Measurements from ENCODE around the gene SET. TPM values are rescaled to one million over a fixed set of nuclear protein-coding genes. Genes with fewer than 3 reads are reported as not detected.

Gene SET
- total and polyA plus RNA-seq, 2 of the 8 experiments (the other 6 are each of a cell fraction or from before 2014, with no cell fraction given), result 466 to 1,345 TPM

DNA sequence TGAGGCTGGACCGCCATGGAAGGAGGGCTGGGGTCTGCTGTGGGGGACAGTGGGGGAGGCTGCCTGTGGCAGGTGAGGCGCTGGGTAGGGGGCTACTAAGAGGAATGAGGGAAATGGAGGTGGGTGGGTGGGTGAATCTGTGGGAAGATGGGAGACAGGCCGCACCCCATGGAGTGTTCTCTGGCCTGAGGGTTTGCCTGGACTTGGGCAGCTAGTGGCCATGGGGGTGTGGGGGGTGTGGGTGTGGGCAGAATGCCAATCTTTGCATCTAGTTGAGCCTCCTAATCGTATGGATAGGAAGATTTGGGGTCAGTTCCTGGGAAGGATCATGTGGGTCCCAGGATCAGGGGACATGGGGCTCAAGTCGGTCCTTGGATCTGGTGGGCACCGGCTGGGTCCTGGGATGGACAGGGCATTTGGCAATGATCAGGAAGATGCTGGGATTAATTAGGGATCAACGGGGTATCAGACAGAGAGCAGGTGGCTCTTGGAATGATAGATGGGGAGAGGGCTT, 34.4 kb downstream of the SET start:
- H3K23ac ChIP-seq (ENCODE audit: insufficient read length), result no peak overlapping the region
- H2AK5ac ChIP-seq (ENCODE audit: low read depth, low read length), result 0 out of 2 replicates have a peak overlapping the region, but pooled peaks have one; percentile 60
- H4K8ac ChIP-seq (ENCODE audit: extremely low read depth, insufficient read depth, low read length), result peak overlapping the region; percentile 86; the same call in 1 of the 2 replicates
- FAIRE-seq (no peak), DNase-seq (ENCODE audit: low read depth in 1 of 2, low spot score in 2 of 2) (peak in 1 of 2 experiments; percentile 56)
- no peaks in the 10 kb centered on the region for H3K79me2 ChIP-seq (ENCODE audit: control insufficient read depth in 1 of 2, insufficient read depth in 2 of 2, low read length in 2 of 2)
- H4K91ac ChIP-seq (replicated peaks; ENCODE audit: insufficient read length, low read length), result no peak overlapping the region
- no peak overlapping the region for H2BK15ac ChIP-seq (ENCODE audit: low read length)
- H3K4me1 ChIP-seq (replicated peaks in 1 of 4; ENCODE audit: control insufficient read depth in 3 of 4, insufficient read depth in 4 of 4, low read length in 3 of 4), result peaks cover 0 to 3% (median 0%) of the 10 kb centered on the region in 4 experiments; a peak in 3 of 7 replicates
- no peaks in the 10 kb centered on the region for H3K9me3 ChIP-seq (ENCODE audit: insufficient read depth in 2 of 2, low read depth in 1 of 2, low read length in 1 of 2)
- 0 out of 2 replicates have a peak overlapping the region, but pooled peaks have one; percentile 27 for H2BK12ac ChIP-seq (ENCODE audit: low read depth, low read length)
- peaks cover 3% of the 10 kb centered on the region; the same call in 1 of the 2 replicates for H3K79me1 ChIP-seq (ENCODE audit: low read depth, low read length)
- no peak for TF ChIP-seq POU5F1 (IDR thresholded peaks at IDR 0.05; ENCODE audit: low read depth, low read length)
- no peak for TF ChIP-seq EGR1 (IDR thresholded peaks at IDR 0.05; ENCODE audit: borderline replicate concordance, low read depth, low read length)
- TF ChIP-seq SIX5 (IDR thresholded peaks at IDR 0.05; ENCODE audit: low read depth, low read length), result no peak
- TF ChIP-seq ASH2L (IDR thresholded peaks at IDR 0.05; ENCODE audit: low read length), result no peak
- H3K14ac ChIP-seq (ENCODE audit: insufficient read length), result no peak overlapping the region
- H3K27ac ChIP-seq (ENCODE audit: low read depth, low read length), result 0 out of 2 replicates have a peak overlapping the region, but pooled peaks have one; percentile 46
- 36% methylated on average over 6 of the region's 7 CpGs; no CpG with 5 or more reads in 1 of the 2 experiments for WGBS, 2 experiments (ENCODE audit: extremely low coverage in 1 of 2, insufficient coverage in 1 of 2, insufficient read length in 1 of 2, insufficient replicate concordance in 2 of 2, low coverage in 1 of 2, low lambda C conversion rate in 2 of 2, missing lambda C conversion rate in 1 of 2)
- peak overlapping the region; percentile 94 for H3K4ac ChIP-seq (replicated peaks; ENCODE audit: insufficient read length, low read depth, low read length)
- peak overlapping the region; percentile 84 to 85 for H3K4me2 ChIP-seq (ENCODE audit: insufficient read depth in 1 of 2, low read depth in 2 of 2, low read length in 2 of 2)
- no peak overlapping the region for H2BK20ac ChIP-seq (ENCODE audit: low read length)
- POLR2A ChIA-PET (ENCODE audit: partially characterized antibody), result interaction anchor here (1.1 to 13.5 kb wide), 12 partner anchors 14 to 201 kb away, joined by 3 to 133 read pairs (median 9); partner anchors contain the start of genes PKN3 and SET
- CTCF ChIA-PET (ENCODE audit: partially characterized antibody), result interaction anchor here (0.6 to 0.9 kb wide), 2 partner anchors 8 to 822 kb away, joined by 3 read pairs; no protein-coding TSS in a partner anchor
- H3K27me3 ChIP-seq (replicated peaks in 1 of 4; ENCODE audit: control insufficient read depth in 3 of 4, extremely low read depth in 1 of 4, insufficient read depth in 3 of 4, low read length in 3 of 4), result no peaks in the 10 kb centered on the region
- peaks cover 4% of the 10 kb centered on the region for H3K23me2 ChIP-seq (ENCODE audit: low read depth, low read length)
- no peak overlapping the region for H2BK120ac ChIP-seq (replicated peaks; ENCODE audit: low read depth, low read length)
- peak overlapping the region; percentile 65 to 85 (median 84) for H3K9ac ChIP-seq (replicated peaks in 1 of 4; ENCODE audit: extremely low read depth in 1 of 4, low read depth in 3 of 4, low read length in 3 of 4)
- peak overlapping the region; percentile 73 to 92 (median 90) for H3K4me3 ChIP-seq (ENCODE audit: extremely low read depth in 1 of 4, insufficient read depth in 2 of 4, low read depth in 3 of 4, low read length in 4 of 4)
- no peak overlapping the region for H3K56ac ChIP-seq (replicated peaks; ENCODE audit: insufficient read length, low read depth, low read length)
- peaks cover 0 to 2% of the 10 kb centered on the region in 2 experiments for H4K20me1 ChIP-seq (replicated peaks in 1 of 2; ENCODE audit: control insufficient read depth in 1 of 2, insufficient read depth in 2 of 2, low read length in 2 of 2)
- H3K36me3 ChIP-seq (ENCODE audit: control insufficient read depth in 2 of 4, insufficient read depth in 4 of 4, low read length in 3 of 4), result peaks cover 0 to 15% (median 8%) of the 10 kb centered on the region in 4 experiments; a peak in 4 of 8 replicates
- peak overlapping the region; percentile 83; the same call in 1 of the 2 replicates for H3K18ac ChIP-seq (ENCODE audit: extremely low read depth, low read length)
- peak overlapping the region; percentile 5 for H4K5ac ChIP-seq (ENCODE audit: insufficient read length, low read depth, low read length)
- H2AFZ ChIP-seq (ENCODE audit: low read length), result no peak overlapping the region
- H2BK5ac ChIP-seq (ENCODE audit: low read depth, low read length), result peak overlapping the region; percentile 66; the same call in 1 of the 2 replicates

Data from H1 (cell line).